Progenitor cell of endocrine pancreas (in vitro differentiated cells): Measurements from ENCODE around the gene THUMPD3. TPM values are rescaled to one million over a fixed set of nuclear protein-coding genes. Genes with fewer than 3 reads are reported as not detected.

Experiments used
- DNase-seq: peaks from one replicate; pipeline ENCODE4 v3.0.0; 2021; ENCODE audit warnings: low spot score; ENCODE audit not compliant: unreplicated experiment
- H3K27ac Mint-ChIP-seq: 2 replicates; pipeline ENCODE4 v1.8.0; 2021; ENCODE audit warnings: mild to moderate bottlenecking, moderate library complexity, mixed read lengths
- H3K27me3 Mint-ChIP-seq: 2 replicates; pipeline ENCODE4 v1.8.0; 2021; ENCODE audit warnings: mixed read lengths
- H3K36me3 Mint-ChIP-seq: 2 replicates; pipeline ENCODE4 v1.8.0; 2022; ENCODE audit warnings: mixed read lengths; ENCODE audit not compliant: insufficient read depth
- H3K4me1 Mint-ChIP-seq: 2 replicates; pipeline ENCODE4 v1.8.0; 2021; ENCODE audit warnings: low read depth, mixed read lengths
- H3K4me3 Mint-ChIP-seq: 2 replicates; pipeline ENCODE4 v1.8.0; 2021; ENCODE audit warnings: low read depth, mild to moderate bottlenecking, moderate library complexity, mixed read lengths
- H3K9me3 Mint-ChIP-seq: 2 replicates; pipeline ENCODE4 v1.8.0; 2021; ENCODE audit warnings: low read depth, mixed read lengths
- total RNA-seq: library from RNA; stranded (reverse); gene quantifications from 2 replicates; pipeline ENCODE4 v1.2.1, GENCODE V29; 2021
- TF ChIP-seq, protein P1 (sequence below): fragments of 200-600 bp; sonication (generic); IDR thresholded peaks from one replicate; pipeline ENCODE4 v1.5.0; 2021; ENCODE audit warnings: antibody characterized with exemption, mild to moderate bottlenecking; ENCODE audit not compliant: unreplicated experiment

Gene THUMPD3
- total RNA-seq, 1 donor from 2014 or later: 61.3 TPM

DNA sequence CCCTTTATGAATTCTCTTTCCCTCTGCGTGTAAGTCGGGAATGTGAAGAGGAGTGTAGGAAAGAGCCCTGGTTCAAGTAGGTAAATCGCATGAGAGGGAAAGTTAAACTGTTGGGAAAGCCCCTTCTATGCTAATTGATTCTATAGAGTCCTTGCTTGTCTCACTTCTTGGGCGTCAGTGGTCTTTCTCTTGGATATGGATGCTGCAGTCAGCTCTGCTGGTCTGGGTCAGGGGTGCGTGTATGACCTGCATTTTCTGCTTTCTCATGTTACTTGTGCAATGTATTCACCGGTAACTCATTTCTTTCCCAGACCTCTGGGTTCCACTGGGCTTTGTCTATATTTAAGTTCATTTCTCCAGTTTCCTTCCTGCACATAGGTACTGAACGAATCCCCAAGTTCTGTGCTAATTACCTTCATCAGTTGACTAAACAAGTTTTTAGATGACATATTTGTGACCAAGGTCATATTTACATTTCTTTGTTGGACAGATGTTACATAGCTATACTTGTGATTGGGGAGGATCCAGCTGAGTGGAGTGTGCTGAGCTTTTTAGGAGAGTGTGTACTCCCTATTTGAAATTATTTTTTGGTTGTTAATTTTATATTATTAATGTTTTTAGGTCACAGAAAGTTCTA is 36.0 kb downstream of the THUMPD3 start:
- peaks cover 63% of the 10 kb centered on the region for H3K4me1 Mint-ChIP-seq
- no peaks in the 10 kb centered on the region for H3K27me3 Mint-ChIP-seq
- no peaks in the 10 kb centered on the region for H3K9me3 Mint-ChIP-seq
- TF ChIP-seq, protein P1, sequence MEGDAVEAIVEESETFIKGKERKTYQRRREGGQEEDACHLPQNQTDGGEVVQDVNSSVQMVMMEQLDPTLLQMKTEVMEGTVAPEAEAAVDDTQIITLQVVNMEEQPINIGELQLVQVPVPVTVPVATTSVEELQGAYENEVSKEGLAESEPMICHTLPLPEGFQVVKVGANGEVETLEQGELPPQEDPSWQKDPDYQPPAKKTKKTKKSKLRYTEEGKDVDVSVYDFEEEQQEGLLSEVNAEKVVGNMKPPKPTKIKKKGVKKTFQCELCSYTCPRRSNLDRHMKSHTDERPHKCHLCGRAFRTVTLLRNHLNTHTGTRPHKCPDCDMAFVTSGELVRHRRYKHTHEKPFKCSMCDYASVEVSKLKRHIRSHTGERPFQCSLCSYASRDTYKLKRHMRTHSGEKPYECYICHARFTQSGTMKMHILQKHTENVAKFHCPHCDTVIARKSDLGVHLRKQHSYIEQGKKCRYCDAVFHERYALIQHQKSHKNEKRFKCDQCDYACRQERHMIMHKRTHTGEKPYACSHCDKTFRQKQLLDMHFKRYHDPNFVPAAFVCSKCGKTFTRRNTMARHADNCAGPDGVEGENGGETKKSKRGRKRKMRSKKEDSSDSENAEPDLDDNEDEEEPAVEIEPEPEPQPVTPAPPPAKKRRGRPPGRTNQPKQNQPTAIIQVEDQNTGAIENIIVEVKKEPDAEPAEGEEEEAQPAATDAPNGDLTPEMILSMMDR: no peak
- peak overlapping the region; percentile 97 for H3K4me3 Mint-ChIP-seq
- H3K27ac Mint-ChIP-seq: peak overlapping the region; percentile 99
- no peak for DNase-seq
- peaks cover 2% of the 10 kb centered on the region for H3K36me3 Mint-ChIP-seq

DNA sequence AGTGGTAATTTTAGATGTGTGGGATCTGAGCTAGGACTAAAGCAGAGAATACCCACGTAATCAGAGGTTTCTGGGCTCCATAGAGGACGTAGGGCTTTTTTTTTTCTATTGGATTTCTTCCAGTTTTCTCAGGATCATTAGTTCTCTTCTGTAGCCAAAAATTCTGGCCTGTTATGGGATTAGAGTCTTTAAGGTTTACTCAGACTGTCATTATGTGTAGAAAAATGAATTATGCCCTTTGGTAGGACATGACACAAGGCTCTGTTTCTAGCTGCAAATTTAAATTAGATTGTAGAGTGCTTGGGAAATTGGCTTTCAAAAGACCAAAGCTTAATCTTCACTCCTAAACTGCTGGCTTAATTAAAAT is 36.5 kb downstream of the THUMPD3 start:
- Mint-ChIP-seq H3K9me3 (no peaks in the 10 kb centered on the region), H3K27ac (peak overlapping the region; percentile 99), H3K27me3 (no peaks in the 10 kb centered on the region), H3K4me3 (peak overlapping the region; percentile 97), H3K4me1 (peaks cover 63% of the 10 kb centered on the region), H3K36me3 (peaks cover 2% of the 10 kb centered on the region)
- DNase-seq: no peak
- TF ChIP-seq, protein P1: no peak

DNA sequence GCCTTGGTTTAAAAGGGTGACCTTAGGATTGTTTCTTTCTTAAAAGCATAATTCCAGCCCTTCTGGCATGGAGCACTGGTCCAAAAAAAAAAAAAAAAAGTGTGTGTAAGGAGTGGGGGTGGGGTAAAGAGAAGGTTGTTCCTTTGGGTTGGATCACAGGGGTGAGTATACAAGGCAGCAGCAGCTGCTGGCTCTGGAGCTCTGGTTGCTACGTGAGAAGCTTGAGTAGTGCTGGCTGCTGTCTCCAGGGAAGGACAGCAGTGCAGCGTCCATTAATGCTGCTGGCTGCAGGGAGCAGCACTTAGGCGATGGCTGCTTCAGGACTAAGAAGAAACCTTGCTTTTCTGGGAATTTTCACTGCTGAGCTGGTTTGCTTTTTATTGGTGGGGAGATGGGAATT is 36.9 kb downstream of the THUMPD3 start:
- H3K27me3 Mint-ChIP-seq: no peaks in the 10 kb centered on the region
- peak overlapping the region; percentile 97 for H3K4me3 Mint-ChIP-seq
- peak; percentile 30 for DNase-seq
- H3K27ac Mint-ChIP-seq: peak overlapping the region; percentile 99
- TF ChIP-seq, protein P1: no peak
- H3K9me3 Mint-ChIP-seq: no peaks in the 10 kb centered on the region
- no peaks in the 10 kb centered on the region for H3K36me3 Mint-ChIP-seq
- peaks cover 63% of the 10 kb centered on the region for H3K4me1 Mint-ChIP-seq

DNA sequence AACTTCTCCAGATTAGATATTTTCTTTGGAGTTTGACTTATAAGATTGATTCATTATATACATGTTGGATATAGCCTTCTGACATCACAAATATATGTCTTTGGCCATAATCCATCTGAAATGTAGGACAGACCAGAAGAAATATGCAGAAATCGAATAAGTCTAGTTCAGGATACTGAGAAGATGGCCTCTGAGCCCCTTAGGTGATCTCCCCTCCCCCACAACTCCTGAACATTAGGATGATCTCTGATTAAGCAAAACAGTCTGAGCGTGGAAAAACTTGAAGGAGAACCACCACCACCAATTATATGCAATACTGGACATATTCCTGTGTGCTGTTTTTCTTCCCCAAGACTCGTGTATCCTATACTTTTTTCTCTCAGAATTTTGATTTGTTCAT is 37.8 kb downstream of the THUMPD3 start:
- no peaks in the 10 kb centered on the region for H3K36me3 Mint-ChIP-seq
- DNase-seq: no peak
- peak overlapping the region; percentile 91 for H3K27ac Mint-ChIP-seq
- TF ChIP-seq, protein P1: no peak
- H3K4me3 Mint-ChIP-seq: peak overlapping the region; percentile 49
- no peaks in the 10 kb centered on the region for H3K27me3 Mint-ChIP-seq
- no peaks in the 10 kb centered on the region for H3K9me3 Mint-ChIP-seq
- H3K4me1 Mint-ChIP-seq: peaks cover 59% of the 10 kb centered on the region

DNA sequence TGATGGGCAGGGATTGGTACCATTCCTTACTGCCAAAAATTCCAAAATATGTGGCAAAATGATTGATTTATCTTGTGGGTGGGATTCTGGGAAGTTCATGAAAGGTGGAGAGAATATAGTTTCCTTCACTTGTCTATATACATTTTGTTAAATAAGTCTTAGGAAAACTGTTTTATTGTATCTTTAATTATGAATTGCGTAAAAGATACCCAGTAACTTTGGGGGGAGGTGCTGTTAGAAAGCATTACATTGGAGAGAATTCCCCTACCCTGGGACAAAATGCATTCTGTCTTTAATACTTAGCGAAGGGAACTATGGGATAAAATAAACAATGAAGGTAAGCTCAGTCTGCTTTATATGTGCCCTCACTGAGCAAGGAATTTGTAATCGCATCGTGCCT is 39.1 kb downstream of the THUMPD3 start:
- H3K4me3 Mint-ChIP-seq: peak overlapping the region; percentile 64
- TF ChIP-seq, protein P1: no peak
- peaks cover 59% of the 10 kb centered on the region for H3K4me1 Mint-ChIP-seq
- no peak for DNase-seq
- H3K9me3 Mint-ChIP-seq: no peaks in the 10 kb centered on the region
- no peaks in the 10 kb centered on the region for H3K27me3 Mint-ChIP-seq
- H3K36me3 Mint-ChIP-seq: no peaks in the 10 kb centered on the region
- peak overlapping the region; percentile 93 for H3K27ac Mint-ChIP-seq
